ENCODE results near the gene DNAH12.

DNA sequence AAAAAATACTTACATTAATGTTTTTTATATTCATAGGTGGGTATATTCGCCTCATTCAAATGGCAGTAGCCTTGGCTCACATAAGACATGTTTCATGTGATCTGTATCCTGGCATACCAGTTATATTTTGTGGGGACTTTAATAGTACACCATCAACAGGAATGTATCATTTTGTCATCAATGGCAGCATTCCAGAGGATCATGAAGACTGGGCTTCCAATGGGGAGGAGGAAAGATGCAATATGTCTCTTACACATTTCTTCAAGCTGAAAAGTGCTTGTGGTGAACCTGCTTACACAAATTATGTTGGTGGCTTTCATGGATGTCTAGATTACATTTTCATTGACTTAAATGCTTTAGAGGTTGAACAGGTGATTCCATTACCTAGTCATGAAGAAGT lies 15.4 kb upstream of the DNAH12 start:
- TF ChIP-seq, protein P1, sequence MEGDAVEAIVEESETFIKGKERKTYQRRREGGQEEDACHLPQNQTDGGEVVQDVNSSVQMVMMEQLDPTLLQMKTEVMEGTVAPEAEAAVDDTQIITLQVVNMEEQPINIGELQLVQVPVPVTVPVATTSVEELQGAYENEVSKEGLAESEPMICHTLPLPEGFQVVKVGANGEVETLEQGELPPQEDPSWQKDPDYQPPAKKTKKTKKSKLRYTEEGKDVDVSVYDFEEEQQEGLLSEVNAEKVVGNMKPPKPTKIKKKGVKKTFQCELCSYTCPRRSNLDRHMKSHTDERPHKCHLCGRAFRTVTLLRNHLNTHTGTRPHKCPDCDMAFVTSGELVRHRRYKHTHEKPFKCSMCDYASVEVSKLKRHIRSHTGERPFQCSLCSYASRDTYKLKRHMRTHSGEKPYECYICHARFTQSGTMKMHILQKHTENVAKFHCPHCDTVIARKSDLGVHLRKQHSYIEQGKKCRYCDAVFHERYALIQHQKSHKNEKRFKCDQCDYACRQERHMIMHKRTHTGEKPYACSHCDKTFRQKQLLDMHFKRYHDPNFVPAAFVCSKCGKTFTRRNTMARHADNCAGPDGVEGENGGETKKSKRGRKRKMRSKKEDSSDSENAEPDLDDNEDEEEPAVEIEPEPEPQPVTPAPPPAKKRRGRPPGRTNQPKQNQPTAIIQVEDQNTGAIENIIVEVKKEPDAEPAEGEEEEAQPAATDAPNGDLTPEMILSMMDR (conservative IDR thresholded peaks at IDR 0.05 in 1 of 2, IDR thresholded peaks at IDR 0.05 in 1 of 2; ENCODE audit: extremely low read depth in 1 of 2, insufficient read depth in 1 of 2, low read depth in 1 of 2, low read length in 2 of 2), result no peak
- TF ChIP-seq EZH2 (IDR thresholded peaks at IDR 0.05; ENCODE audit: borderline replicate concordance, low read length), result no peak
